Activated T-cell treated with anti-CD3 and anti-CD28 coated beads for 48 hours (primary cell): ENCODE data around the gene HIC1.
"Not testable (repeated sequence)": the region's sequence is repeated elsewhere in the genome, so short reads cannot be mapped to it uniquely, and the experiment has no call there.

Experiments
- DNase-seq: peaks from one replicate; pipeline ENCODE4 v3.0.0-alpha.2; 2020; ENCODE audit warnings: low read depth

Gene HIC1, protein sequence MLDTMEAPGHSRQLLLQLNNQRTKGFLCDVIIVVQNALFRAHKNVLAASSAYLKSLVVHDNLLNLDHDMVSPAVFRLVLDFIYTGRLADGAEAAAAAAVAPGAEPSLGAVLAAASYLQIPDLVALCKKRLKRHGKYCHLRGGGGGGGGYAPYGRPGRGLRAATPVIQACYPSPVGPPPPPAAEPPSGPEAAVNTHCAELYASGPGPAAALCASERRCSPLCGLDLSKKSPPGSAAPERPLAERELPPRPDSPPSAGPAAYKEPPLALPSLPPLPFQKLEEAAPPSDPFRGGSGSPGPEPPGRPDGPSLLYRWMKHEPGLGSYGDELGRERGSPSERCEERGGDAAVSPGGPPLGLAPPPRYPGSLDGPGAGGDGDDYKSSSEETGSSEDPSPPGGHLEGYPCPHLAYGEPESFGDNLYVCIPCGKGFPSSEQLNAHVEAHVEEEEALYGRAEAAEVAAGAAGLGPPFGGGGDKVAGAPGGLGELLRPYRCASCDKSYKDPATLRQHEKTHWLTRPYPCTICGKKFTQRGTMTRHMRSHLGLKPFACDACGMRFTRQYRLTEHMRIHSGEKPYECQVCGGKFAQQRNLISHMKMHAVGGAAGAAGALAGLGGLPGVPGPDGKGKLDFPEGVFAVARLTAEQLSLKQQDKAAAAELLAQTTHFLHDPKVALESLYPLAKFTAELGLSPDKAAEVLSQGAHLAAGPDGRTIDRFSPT

DNA sequence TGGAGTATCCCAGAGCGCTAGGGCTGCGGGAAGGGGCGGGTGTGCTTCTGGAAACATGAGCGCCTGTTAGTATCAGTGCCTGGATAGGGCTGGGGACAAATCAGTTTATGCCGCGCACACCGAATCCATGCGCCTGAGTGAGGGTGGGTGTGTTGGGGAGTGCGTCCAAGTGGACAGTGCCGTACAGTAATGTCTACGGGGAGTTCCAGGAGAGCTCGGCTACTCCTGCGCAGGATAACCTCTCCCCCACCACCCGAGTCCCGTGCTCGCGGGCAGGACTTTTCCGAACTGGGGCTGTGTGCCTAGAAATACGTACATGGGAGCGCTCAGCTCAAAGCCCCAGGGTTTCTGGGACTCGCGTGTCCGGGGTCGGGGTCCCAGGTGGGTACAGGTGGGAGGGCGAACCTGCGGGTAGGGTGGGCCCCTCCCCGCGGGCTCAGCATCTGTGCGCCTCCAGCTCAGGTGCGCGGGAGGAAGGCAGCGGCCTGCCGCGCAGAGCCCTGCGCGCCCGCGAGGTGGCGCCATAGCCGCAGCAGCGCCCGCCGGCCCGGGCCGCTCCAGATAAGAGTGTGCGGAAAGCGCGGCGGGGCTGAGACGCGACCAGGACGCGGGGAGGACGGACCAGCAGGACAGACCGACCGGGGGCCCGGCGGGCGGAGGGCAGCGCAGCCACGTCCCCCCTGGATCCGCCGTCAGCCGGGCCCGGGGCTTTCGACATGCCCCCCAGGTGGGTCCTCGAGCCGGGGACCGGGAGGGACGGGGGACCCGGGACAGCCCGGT, at the start of gene HIC1:
Gene HIC1, plus strand, starts transcription at position 592 of the 780 bp plus-strand sequence. CDS start 1,588 bp downstream, outside the sequence.
- peak; percentile 86 for DNase-seq

DNA sequence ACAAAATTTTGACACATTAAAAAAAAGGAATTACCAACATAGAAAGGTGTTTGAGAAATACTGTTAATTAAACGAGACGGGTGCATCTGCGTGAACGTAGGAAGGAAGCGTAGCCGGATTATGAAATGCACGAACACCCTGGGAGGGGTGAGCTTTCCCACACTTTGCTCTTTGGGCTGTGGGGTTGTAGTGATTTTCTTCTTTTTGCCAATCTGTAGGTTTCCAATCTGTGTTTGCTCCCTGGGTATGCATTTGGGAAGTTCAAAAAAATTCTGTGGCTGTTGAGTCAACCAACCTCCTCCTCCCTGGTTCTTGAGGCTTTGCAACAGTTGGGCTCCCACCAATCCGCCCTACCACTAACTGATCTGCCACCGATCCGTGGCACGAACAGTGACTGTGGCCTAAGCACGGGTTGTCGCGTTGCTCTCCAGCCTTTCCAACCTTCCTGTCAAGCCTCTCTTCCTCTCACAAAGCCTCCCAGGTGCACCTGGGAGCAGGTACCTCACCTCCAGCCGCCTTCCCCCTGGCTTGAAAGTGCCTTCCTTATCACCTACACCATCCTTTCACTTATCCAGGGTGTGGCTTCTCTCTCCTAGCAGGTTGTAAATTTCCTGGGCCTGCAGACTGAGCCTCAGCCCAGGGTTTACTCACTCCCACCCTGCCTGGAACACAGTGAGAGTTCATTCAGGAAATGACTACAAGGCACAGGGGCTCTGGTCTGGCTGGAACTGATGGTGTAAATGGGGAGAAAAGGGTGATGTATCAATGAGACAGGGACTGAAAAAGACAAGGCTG, 46.4 kb upstream of the HIC1 start:
- DNase-seq = no peak

GRCh38 chr17:2009737-2010136, 45.2 kb upstream of the HIC1 start:
- DNase-seq = no peak

GRCh38 chr17:2011411-2012371, 43.2 kb upstream of the HIC1 start:
- DNase-seq = no peak

- no peak for DNase-seq
Observed at GRCh38 chr17:2012499-2012898, 42.4 kb upstream of the HIC1 start.

GRCh38 chr17:2013220-2013993, 41.5 kb upstream of the HIC1 start:
- not testable (repeated sequence) for DNase-seq

GRCh38 chr17:2013994-2014317, 40.9 kb upstream of the HIC1 start:
- DNase-seq = no peak

DNA sequence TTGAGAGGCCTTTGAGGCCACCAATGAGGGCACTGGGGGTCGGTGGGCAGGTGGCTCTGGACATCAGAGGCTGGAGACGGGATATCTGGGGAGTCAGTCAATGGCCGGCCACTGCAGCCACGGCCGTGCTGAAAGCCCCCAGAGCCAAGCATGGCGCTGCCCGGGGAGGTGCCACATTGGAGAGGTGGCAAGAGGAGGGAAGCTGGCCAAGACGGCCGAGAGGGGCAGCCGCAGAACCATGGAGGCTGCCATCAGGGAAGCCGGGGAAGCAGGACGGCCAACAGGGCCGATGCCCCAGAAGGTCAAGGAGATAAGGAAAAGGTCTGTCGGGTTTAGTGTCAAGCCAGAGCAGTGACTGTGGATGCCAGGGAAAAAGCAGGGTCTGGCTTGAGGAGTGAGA, 39.6 kb upstream of the HIC1 start:
- DNase-seq = no peak

GRCh38 chr17:2016494-2016893, 38.4 kb upstream of the HIC1 start:
- DNase-seq = no peak

DNA sequence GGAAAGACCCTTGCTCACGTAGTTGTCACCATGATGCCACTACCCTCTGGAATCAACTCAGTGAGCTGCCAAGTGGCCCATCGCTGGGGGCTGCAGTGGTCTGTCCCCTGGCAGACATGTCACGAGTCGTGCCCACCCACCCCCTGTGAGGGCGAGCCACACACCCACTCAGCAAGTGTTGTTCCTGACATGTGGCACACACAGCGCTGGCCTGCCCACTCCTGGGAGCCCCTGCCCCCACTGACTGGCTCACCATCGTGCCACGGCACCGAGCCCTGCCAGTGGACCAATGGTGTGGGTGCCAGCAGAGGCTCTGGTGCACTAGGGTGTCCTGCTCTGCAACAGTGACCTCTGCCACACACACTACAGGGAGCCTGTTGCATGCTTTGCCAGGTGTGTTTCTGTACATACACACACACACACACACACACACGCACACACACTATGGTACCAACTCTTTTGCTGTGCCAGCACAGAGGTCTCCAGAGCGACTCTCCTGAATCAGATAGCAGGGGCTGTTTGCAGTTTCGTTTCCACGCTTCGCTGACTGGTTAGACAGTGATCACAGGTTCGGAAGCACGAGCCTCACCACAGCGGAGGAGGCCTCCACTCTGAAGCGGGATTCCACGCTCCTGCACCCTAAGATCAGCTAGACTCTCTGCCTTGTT, 37.5 kb upstream of the HIC1 start:
- no peak for DNase-seq

- no peak for DNase-seq
Observed at GRCh38 chr17:2018716-2019510, 36.0 kb upstream of the HIC1 start.

DNA sequence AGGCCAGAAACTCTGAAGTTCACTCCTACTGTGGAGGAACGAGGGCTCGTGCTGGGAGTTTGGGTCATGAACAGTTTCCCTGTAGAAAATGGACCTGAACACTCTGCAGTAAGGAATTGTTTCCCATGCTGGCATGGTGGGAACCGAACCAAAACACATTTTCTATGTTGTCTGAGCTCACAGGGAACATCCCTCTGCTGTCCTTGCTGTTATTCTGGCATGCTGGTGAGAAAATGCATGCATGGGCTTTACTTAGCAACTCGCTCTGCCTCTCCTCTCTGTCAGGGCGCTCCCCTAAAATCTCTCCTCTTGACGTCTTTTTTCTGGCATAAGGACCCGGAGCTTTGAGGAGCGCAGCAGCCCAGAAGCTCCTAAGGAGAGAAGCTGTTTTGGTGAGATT, 35.2 kb upstream of the HIC1 start:
- no peak for DNase-seq

GRCh38 chr17:2020721-2021120, 34.2 kb upstream of the HIC1 start:
- no peak for DNase-seq

DNA sequence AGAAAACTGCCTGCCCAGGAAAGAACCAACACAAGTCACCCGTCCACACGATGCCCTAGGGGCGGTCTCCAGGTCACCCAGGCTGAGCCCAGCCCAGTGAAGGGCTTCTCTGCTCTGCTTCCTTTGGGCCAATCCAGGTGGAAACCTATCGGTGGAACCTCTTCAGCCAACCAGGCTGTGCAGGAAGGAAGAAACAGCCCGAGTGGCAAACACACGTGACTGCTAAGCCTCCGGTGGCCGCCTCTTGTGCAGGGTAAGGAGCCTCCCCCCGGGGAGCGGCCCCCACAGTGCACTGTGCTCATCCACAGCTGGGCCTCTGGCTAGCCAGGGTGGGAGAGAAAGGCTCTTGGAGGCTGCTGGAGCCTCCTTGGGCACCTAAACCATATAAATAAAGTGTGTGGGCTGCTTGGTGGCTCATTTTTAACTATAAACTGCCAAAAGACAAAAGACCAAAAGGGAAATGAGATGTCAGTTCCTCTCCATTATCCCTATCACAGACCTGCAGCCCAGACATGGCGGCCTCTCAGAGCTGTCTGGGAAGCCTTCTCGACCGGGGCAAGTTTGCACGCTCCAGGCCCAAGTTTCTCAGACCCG, 32.2 kb upstream of the HIC1 start:
- no peak for DNase-seq

- DNase-seq = no peak
Observed at GRCh38 chr17:2023256-2023655, 31.6 kb upstream of the HIC1 start.

DNA sequence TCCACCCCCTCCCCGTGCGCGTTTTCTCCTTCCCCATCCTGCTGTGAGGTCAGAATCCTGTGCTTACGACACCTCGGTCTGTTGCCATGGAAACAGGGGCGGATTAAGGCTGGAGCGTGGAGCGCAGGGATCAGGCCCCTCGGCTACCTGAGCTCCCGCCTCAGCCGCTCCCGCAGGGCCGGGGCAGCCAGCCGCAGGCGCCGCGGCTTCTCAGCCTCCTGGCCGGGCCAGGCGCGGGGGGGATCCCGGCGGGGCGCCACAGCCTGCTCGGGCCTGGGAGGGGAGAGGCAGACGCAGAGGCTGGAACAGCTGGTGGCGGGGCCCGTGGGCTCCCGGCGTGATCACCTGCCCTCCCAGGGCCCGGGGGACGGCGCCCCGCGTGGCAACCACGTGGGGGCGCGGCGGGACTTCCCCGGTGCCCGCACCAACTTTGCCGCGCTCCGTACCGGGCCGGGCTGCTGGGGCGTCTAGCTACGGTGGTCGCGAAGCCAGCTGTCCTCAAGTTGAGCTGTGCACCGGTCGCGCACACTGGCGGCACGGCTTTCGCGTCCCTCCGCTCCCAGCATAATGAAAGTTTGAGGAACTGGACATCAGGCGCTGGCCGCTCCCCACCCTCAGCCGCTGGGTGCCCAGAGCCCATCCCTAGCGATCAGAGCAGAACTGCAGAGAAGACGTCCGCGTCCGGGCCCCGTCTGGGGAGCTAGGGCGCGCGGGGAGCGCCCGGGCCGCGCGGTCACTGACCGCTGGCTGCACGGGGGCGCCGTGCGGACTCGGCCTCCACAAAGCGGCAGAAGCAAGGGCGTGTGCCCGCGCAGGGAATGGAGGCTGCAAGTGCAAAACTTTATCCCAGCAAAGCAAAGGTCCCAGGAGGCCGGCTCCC, 31.0 kb upstream of the HIC1 start:
- no peak for DNase-seq

GRCh38 chr17:2024572-2025219, 30.2 kb upstream of the HIC1 start:
- no peak for DNase-seq
